Naive thymus-derived CD4-positive, alpha-beta T cell (primary cell): ENCODE measurements around the gene PSME4. TPM values are rescaled to one million over a fixed set of nuclear protein-coding genes. Genes with fewer than 3 reads are reported as not detected.

Source experiments
- ATAC-seq: fragments of 150-1000 bp; cut with Tn5 transposase; 2 replicates; pipeline ENCODE4 v1.10.0; 2021; ENCODE audit warnings: mild to moderate bottlenecking, moderate library complexity
- CTCF ChIA-PET: fragments of 350-600 bp; sonication (Branson Sonifier 250); formaldehyde crosslinking; loops from one replicate; lab custom pipeline; 2021; ENCODE audit warnings: antibody characterized with exemption; lab: Charles Lee
- POLR2A ChIA-PET: fragments of 350-600 bp; sonication (Branson Sonifier 250); formaldehyde crosslinking; loops from one replicate; lab custom pipeline; 2021; ENCODE audit warnings: antibody characterized with exemption, inconsistent platforms; lab: Charles Lee
- DNase-seq, 9 donors: peaks; one replicate each; pipeline versions ENCODE4 v3.0.0 to v3.0.0-alpha.2; 2020 to 2022; ENCODE audit warnings: mixed read lengths in 1 of 9
- H3K27ac ChIP-seq: one replicate; pipeline ENCODE4 v1.7.0; 2013; ENCODE audit warnings: mild to moderate bottlenecking, low read depth, low read length, moderate library complexity
- H3K27me3 ChIP-seq, 2 donors: one replicate each; pipeline ENCODE4 v1.7.0; 2013; ENCODE audit warnings: low read length in 2 of 2, mild to moderate bottlenecking in 2 of 2, moderate library complexity in 2 of 2; ENCODE audit not compliant: control insufficient read depth in 2 of 2, insufficient read depth in 2 of 2
- H3K36me3 ChIP-seq, 3 experiments: 1 replicate in 2 of 3; 2 replicates in 1 of 3; pipeline ENCODE4 v1.7.0; 2013; ENCODE audit warnings: low read length in 3 of 3, mild to moderate bottlenecking in 3 of 3, moderate library complexity in 1 of 3; ENCODE audit not compliant: insufficient read depth in 3 of 3, control insufficient read depth in 2 of 3
- H3K4me1 ChIP-seq, 2 donors: one replicate each; pipeline ENCODE4 v1.7.0; 2013; ENCODE audit warnings: low read length in 2 of 2, mild to moderate bottlenecking in 2 of 2, moderate library complexity in 1 of 2; ENCODE audit not compliant: control insufficient read depth in 2 of 2, insufficient read depth in 2 of 2
- H3K4me3 ChIP-seq: 2 replicates; pipeline ENCODE4 v1.7.0; 2013; ENCODE audit warnings: mild to moderate bottlenecking, low read length
- H3K9me3 ChIP-seq, 3 experiments: 1 replicate in 2 of 3; 2 replicates in 1 of 3; pipeline ENCODE4 v1.7.0; 2013; ENCODE audit warnings: low read length in 3 of 3; ENCODE audit not compliant: control insufficient read depth in 2 of 3
- H3K27ac Mint-ChIP-seq, 9 donors: one replicate each; pipeline ENCODE4 v1.8.0; 2020 to 2022; ENCODE audit warnings: mixed read lengths in 9 of 9, mild to moderate bottlenecking in 8 of 9, moderate library complexity in 5 of 9, inconsistent platforms in 2 of 9
- H3K27me3 Mint-ChIP-seq, 5 donors: one replicate each; pipeline ENCODE4 v1.8.0; 2021 to 2022; ENCODE audit warnings: mixed read lengths in 5 of 5, mild to moderate bottlenecking in 1 of 5
- H3K36me3 Mint-ChIP-seq, 5 donors: one replicate each; pipeline ENCODE4 v1.8.0; 2020 to 2022; ENCODE audit warnings: mixed read lengths in 5 of 5, mild to moderate bottlenecking in 3 of 5, inconsistent platforms in 1 of 5
- H3K4me1 Mint-ChIP-seq, 7 donors: one replicate each; pipeline ENCODE4 v1.8.0; 2020 to 2022; ENCODE audit warnings: mixed read lengths in 7 of 7, mild to moderate bottlenecking in 3 of 7, inconsistent platforms in 1 of 7
- H3K4me3 Mint-ChIP-seq, 10 donors: one replicate each; pipeline ENCODE4 v1.8.0; 2020 to 2022; ENCODE audit warnings: mild to moderate bottlenecking in 10 of 10, mixed read lengths in 10 of 10, moderate library complexity in 6 of 10, inconsistent platforms in 2 of 10
- H3K9me3 Mint-ChIP-seq, 11 donors: one replicate each; pipeline ENCODE4 v1.8.0; 2020 to 2022; ENCODE audit warnings: mixed read lengths in 11 of 11, mild to moderate bottlenecking in 4 of 11, inconsistent platforms in 1 of 11, moderate library complexity in 1 of 11
- intact Hi-C, 2 donors: fragments of 100-400 bp; cut with micrococcal nuclease; formaldehyde crosslinking; loops; one replicate each; pipeline ENCODE4 v1.15.1; 2023
- microRNA-seq: library from miRNA; unstranded; fragments of <30 nt; microRNA quantifications from one replicate; pipeline ENCODE4 v1.2.0, GENCODE V29; 2022; ENCODE audit warnings: borderline microRNAs expressed
- polyA plus RNA-seq, 2 donors: library from polyadenylated mRNA; unstranded; fragments of 300-500 nt; fragmentation: Illumina TruSeq; gene quantifications; one replicate each; pipeline ENCODE4 v1.2.3, GENCODE V29; 2021
- total RNA-seq, 6 experiments: library from RNA in 5 of 6; stranded (reverse) in 5 of 6; gene quantifications; 1 replicate in 5 of 6; 2 replicates in 1 of 6; pipeline ENCODE4 v1.2.3 and lab custom pipeline; 2021 to 2026

PSME4 gene
- total and polyA plus RNA-seq, 7 experiments from 2014 or later, result 2.4 to 80.1 (median 53.3) TPM

DNA sequence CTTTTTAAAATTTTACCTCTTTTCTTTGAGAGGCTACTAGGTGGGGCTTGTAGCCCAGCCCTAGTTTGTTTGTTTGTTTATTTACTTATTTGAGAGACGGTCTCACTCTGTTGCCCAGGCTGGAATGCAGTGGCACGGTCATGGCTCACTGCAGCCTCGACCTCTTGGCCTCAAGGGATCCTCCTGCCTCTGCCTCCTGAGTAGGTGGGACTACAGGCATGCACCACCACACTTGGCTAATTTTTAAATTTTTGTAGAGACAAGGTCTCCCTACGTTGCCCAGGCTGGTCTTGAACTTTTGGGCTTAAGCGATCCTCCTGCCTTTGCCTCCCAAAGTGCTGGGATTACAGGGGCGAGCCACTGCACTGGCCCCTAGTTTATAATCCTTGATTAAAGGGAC lies 149.0 kb downstream of the PSME4 start:
- no peaks in the 10 kb centered on the region for H3K27me3 Mint-ChIP-seq
- intact Hi-C loops, result loop anchor here in 1 of 2 donors (2.0 kb wide), 1 partner anchor 399 kb away; no protein-coding TSS in a partner anchor
- H3K4me3 ChIP-seq, result no peak overlapping the region
- ChIA-PET POLR2A (no interaction called here), CTCF (no interaction called here)
- H3K4me3 Mint-ChIP-seq, result no peak overlapping the region
- no peak overlapping the region for H3K27ac ChIP-seq
- no peaks in the 10 kb centered on the region for H3K9me3 ChIP-seq
- ATAC-seq (no peak), DNase-seq (no peak)
- no peaks in the 10 kb centered on the region for H3K9me3 Mint-ChIP-seq
- H3K27me3 ChIP-seq, result no peaks in the 10 kb centered on the region
- peaks cover 0 to 23% (median 6%) of the 10 kb centered on the region in 3 experiments for H3K36me3 ChIP-seq
- H3K27ac Mint-ChIP-seq, result no peak overlapping the region
- H3K4me1 Mint-ChIP-seq, result no peaks in the 10 kb centered on the region
- H3K36me3 Mint-ChIP-seq, result peaks cover 3 to 21% (median 11%) of the 10 kb centered on the region in 5 donors
- H3K4me1 ChIP-seq, result no peaks in the 10 kb centered on the region

DNA sequence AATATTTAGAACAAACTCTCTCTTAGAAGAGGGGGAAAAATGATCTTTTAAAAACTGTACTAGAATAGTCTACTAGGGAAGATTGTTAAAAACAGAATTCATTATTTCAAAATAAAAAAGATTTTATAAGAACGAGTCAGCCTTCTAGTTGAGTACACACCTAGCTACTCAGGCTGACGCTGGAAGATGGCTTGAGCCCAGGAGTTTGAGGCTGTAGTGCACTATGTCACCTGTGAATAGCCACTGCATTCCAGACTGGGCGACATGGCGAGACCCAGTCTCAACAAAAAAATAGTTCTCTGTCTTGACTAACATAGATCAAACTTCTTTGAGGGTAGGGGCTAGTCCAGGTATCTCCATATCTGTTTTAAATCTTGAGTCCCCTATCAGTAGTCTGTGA lies 150.1 kb downstream of the PSME4 start:
- Mint-ChIP-seq H3K36me3 (peaks cover 4 to 25% (median 14%) of the 10 kb centered on the region in 5 donors), H3K27ac (no peak overlapping the region), H3K4me3 (no peak overlapping the region), H3K4me1 (no peaks in the 10 kb centered on the region), H3K27me3 (no peaks in the 10 kb centered on the region), H3K9me3 (no peaks in the 10 kb centered on the region)
- Histone ChIP-seq H3K27me3 (no peaks in the 10 kb centered on the region), H3K4me3 (no peak overlapping the region), H3K4me1 (no peaks in the 10 kb centered on the region), H3K27ac (no peak overlapping the region), H3K36me3 (peaks cover 0 to 32% (median 7%) of the 10 kb centered on the region in 3 experiments), H3K9me3 (no peaks in the 10 kb centered on the region)
- DNase-seq (no peak), ATAC-seq (no peak)
- ChIA-PET POLR2A (no interaction called here), CTCF (no interaction called here)
- intact Hi-C loops, result no loop called here

DNA sequence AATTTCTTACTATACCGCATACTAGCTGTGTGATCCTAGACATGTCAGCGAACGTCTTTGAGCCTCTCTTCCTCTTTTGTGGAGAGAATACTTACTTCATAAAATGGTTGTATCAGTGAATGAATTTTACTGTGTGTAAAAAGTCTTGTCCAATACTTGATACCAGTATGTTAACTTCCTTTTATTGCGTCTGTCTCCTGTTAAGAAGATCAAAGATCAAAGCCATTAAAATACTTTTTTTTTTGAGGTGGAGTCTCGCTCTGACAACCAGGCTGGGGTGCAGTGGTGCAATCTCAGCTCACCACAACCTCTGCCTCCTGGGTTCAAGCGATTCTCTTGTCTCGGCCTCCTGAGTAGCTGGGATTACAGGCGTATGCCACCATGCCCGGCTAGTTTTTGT lies 150.7 kb downstream of the PSME4 start:
- Mint-ChIP-seq H3K27me3 (no peaks in the 10 kb centered on the region), H3K9me3 (no peaks in the 10 kb centered on the region), H3K4me3 (no peak overlapping the region), H3K4me1 (no peaks in the 10 kb centered on the region), H3K36me3 (peaks cover 4 to 32% (median 20%) of the 10 kb centered on the region in 5 donors), H3K27ac (no peak overlapping the region)
- intact Hi-C loops, result no loop called here
- ChIA-PET POLR2A (no interaction called here), CTCF (no interaction called here)
- no peak overlapping the region for H3K27ac ChIP-seq
- H3K36me3 ChIP-seq, result peaks cover 4 to 37% (median 13%) of the 10 kb centered on the region in 3 experiments
- H3K9me3 ChIP-seq, result no peaks in the 10 kb centered on the region
- H3K4me3 ChIP-seq, result no peak overlapping the region
- H3K4me1 ChIP-seq, result no peaks in the 10 kb centered on the region
- H3K27me3 ChIP-seq, result no peaks in the 10 kb centered on the region
- no peak for DNase-seq
- ATAC-seq, result no peak

DNA sequence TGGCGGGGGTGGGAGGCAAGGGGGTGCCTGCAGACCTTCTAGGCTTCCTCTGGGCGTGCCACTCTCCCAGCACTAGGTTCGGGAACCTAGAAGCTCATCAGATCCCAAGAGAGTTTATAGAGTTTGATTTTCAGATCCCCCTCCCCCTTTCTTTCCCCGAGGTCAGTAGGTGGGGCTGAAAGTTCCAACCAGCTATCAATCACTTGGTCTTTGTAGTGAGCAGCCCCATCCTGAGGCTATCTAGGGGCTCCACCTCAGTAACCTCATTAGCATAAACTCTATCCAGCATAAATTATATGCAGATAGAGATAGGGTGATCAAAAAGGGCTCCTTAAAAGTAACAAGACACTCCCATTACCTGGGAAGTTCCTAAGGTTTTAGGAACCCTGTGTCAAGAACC lies 151.2 kb downstream of the PSME4 start:
- Mint-ChIP-seq H3K4me3 (no peak overlapping the region), H3K27me3 (no peaks in the 10 kb centered on the region), H3K36me3 (peaks cover 4 to 33% (median 22%) of the 10 kb centered on the region in 5 donors), H3K9me3 (no peaks in the 10 kb centered on the region), H3K27ac (no peak overlapping the region), H3K4me1 (no peaks in the 10 kb centered on the region)
- Histone ChIP-seq H3K9me3 (no peaks in the 10 kb centered on the region), H3K4me1 (no peaks in the 10 kb centered on the region), H3K4me3 (no peak overlapping the region), H3K27me3 (no peaks in the 10 kb centered on the region), H3K27ac (no peak overlapping the region), H3K36me3 (peaks cover 4 to 37% (median 14%) of the 10 kb centered on the region in 3 experiments)
- POLR2A ChIA-PET, result no interaction called here
- ATAC-seq (no peak), DNase-seq (no peak)
- CTCF ChIA-PET, result no interaction called here
- intact Hi-C loops, result no loop called here

DNA sequence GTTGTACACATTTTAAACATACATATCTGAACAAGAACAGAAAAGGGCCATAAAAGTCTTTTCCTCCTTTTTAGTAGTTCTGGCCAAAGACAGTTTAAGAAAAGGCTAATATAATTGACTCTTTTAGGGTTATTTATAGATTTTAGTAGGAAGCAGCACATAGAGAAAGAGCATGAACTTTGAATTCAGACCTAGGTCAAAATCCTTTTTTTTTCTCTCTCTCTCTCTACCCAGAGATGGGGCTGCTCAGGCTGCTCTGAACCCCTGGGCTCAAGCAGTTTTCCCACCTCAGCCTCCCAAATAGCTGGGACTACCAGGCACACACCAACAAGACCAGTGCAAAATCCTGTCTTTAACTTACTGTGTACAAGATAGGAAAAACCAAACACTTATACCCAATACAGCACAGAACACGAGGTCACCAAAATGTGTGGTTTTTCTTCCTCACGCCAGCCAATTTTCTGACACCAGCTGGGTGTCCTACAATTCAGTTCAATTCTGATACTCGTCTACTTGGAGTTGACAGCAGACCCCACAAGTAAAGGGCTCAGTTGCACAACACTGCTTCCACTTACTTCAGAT lies 151.8 kb downstream of the PSME4 start:
- Histone ChIP-seq H3K27me3 (no peaks in the 10 kb centered on the region), H3K36me3 (peaks cover 4 to 37% (median 14%) of the 10 kb centered on the region in 3 experiments), H3K4me1 (no peaks in the 10 kb centered on the region), H3K9me3 (no peaks in the 10 kb centered on the region), H3K4me3 (no peak overlapping the region), H3K27ac (no peak overlapping the region)
- Mint-ChIP-seq H3K27ac (peak overlapping the region in 2 of 9 donors; percentile 4 to 52), H3K27me3 (no peaks in the 10 kb centered on the region), H3K4me3 (no peak overlapping the region), H3K9me3 (no peaks in the 10 kb centered on the region), H3K36me3 (peaks cover 4 to 37% (median 24%) of the 10 kb centered on the region in 5 donors), H3K4me1 (no peaks in the 10 kb centered on the region)
- ATAC-seq (no peak), DNase-seq (no peak)
- ChIA-PET CTCF (no interaction called here), POLR2A (no interaction called here)
- intact Hi-C loops, result no loop called here

Small RNAs within 50 kb of the gene (microRNA-seq; reads per million reads assigned to microRNA genes)
- not detected for gene MIR3682

Other genes with a start within 250 kb of the PSME4 start
- 10 to 100 TPM in 1 of 5 experiments, 1 to 10 TPM in 3, under 1 TPM in 1; 0.29 to 12.1 (median 1.2) TPM for gene CHAC2, start 203.2 kb downstream of the PSME4 start, total RNA-seq
- 1 to 10 TPM; 4.9 to 6.0 TPM for gene CHAC2, start 203.2 kb downstream of the PSME4 start, polyA plus RNA-seq
- 10 to 100 TPM; 24.9 to 43.2 (median 34.5) TPM for gene ASB3, start 184.0 kb downstream of the PSME4 start, total RNA-seq
- 10 to 100 TPM; 15.0 to 18.9 TPM for gene ASB3, start 184.0 kb downstream of the PSME4 start, polyA plus RNA-seq
- gene ERLEC1, start 183.9 kb downstream of the PSME4 start, total RNA-seq, result 10 to 100 TPM; 13.3 to 30.1 (median 26.3) TPM
- gene ERLEC1, start 183.9 kb downstream of the PSME4 start, polyA plus RNA-seq, result 10 to 100 TPM; 23.4 to 26.0 TPM
- 1 to 10 TPM; 2.9 to 5.0 (median 3.1) TPM for gene GPR75, start 111.0 kb downstream of the PSME4 start, total RNA-seq
- gene GPR75, start 111.0 kb downstream of the PSME4 start, polyA plus RNA-seq, result under 1 TPM in 1 of 2 donors, not detected in 1; 0.12 TPM
- gene ACYP2, start 144.6 kb upstream of the PSME4 start, total RNA-seq, result 10 to 100 TPM; 12.3 to 19.6 (median 15.6) TPM
- gene ACYP2, start 144.6 kb upstream of the PSME4 start, polyA plus RNA-seq, result 10 to 100 TPM; 11.2 to 23.0 TPM